Suppressor macrophage treated with lipopolysaccharide for 1 hour (primary cell): Measurements from ENCODE around the gene ZNF611.
"Not testable (repeated sequence)": the region's sequence is repeated elsewhere in the genome, so short reads cannot be mapped to it uniquely, and the experiment has no call there.

ENCODE experiments used
- DNase-seq, 3 donors: peaks; one replicate each; pipeline ENCODE4 v3.0.0-alpha.2; 2020 to 2022

The ZNF611 gene

GRCh38 chr19:52715902-52716301, 18.9 kb downstream of the ZNF611 start:
- peak in 1 of 3 donors; percentile 8 for DNase-seq

GRCh38 chr19:52715330-52715729, 19.5 kb downstream of the ZNF611 start:
- not testable (repeated sequence) for DNase-seq

GRCh38 chr19:52713051-52713450, 21.8 kb downstream of the ZNF611 start:
- not testable (repeated sequence) for DNase-seq

- not testable (repeated sequence) for DNase-seq
Observed at GRCh38 chr19:52711661-52712060, 23.2 kb downstream of the ZNF611 start.

- no peak for DNase-seq
Observed at GRCh38 chr19:52710538-52710937, 24.3 kb downstream of the ZNF611 start.

GRCh38 chr19:52705615-52706014, 29.2 kb downstream of the ZNF611 start:
- DNase-seq: not testable (repeated sequence)

- no peak for DNase-seq
Observed at GRCh38 chr19:52703917-52704316, 30.9 kb downstream of the ZNF611 start.

- DNase-seq: no peak
Observed at GRCh38 chr19:52700673-52701072, 34.2 kb downstream of the ZNF611 start.

GRCh38 chr19:52699555-52699954, 35.3 kb downstream of the ZNF611 start:
- DNase-seq: not testable (repeated sequence)

GRCh38 chr19:52695996-52696395, 38.8 kb downstream of the ZNF611 start:
- no peak for DNase-seq

- DNase-seq: no peak
Observed at GRCh38 chr19:52694921-52695320, 39.9 kb downstream of the ZNF611 start.

- DNase-seq: not testable (repeated sequence)
Observed at GRCh38 chr19:52694281-52694680, 40.6 kb downstream of the ZNF611 start.

GRCh38 chr19:52692431-52693008, 42.3 kb downstream of the ZNF611 start:
- DNase-seq: no peak

- no peak for DNase-seq
Observed at GRCh38 chr19:52691737-52692136, 43.1 kb downstream of the ZNF611 start.

- DNase-seq: peak in 1 of 3 donors; percentile 2
Observed at GRCh38 chr19:52691215-52691610, 43.6 kb downstream of the ZNF611 start.

- peak; percentile 92 to 98 (median 96) for DNase-seq
Observed at GRCh38 chr19:52690369-52691214, 44.3 kb downstream of the ZNF611 start.

GRCh38 chr19:52689843-52690368, 44.9 kb downstream of the ZNF611 start:
- DNase-seq: peak; percentile 20 to 51 (median 28)

- peak; percentile 17 to 22 (median 21) for DNase-seq
Observed at GRCh38 chr19:52688925-52689796, 45.7 kb downstream of the ZNF611 start.

- DNase-seq: no peak
Observed at GRCh38 chr19:52688335-52688734, 46.5 kb downstream of the ZNF611 start.

GRCh38 chr19:52687684-52688083, 47.2 kb downstream of the ZNF611 start:
- no peak for DNase-seq

GRCh38 chr19:52685811-52686210, 49.0 kb downstream of the ZNF611 start:
- no peak for DNase-seq

- DNase-seq: not testable (repeated sequence)
Observed at GRCh38 chr19:52681216-52681615, 53.6 kb downstream of the ZNF611 start.

GRCh38 chr19:52679598-52679997, 55.2 kb downstream of the ZNF611 start:
- DNase-seq: no peak
